OCI-LY7 (cell line): Measurements from ENCODE around the gene USP38.

Experiments
- EZH2phosphoT487 ChIP-seq: fragments of 200-600 bp; sonication (generic); IDR thresholded peaks from 2 replicates; pipeline ENCODE4 v1.6.1; 2018; ENCODE audit warnings: low read depth, borderline replicate concordance, mild to moderate bottlenecking, mixed run types, antibody characterized with exemption, low read length, moderate library complexity, mixed read lengths
- TF ChIP-seq, protein P1 (sequence below): fragments of 200-600 bp; sonication (generic); conservative IDR thresholded peaks from 2 replicates; pipeline ENCODE4 v1.5.1; 2014; ENCODE audit warnings: mild to moderate bottlenecking, antibody characterized with exemption, low read length, moderate library complexity, mixed read lengths

DNA sequence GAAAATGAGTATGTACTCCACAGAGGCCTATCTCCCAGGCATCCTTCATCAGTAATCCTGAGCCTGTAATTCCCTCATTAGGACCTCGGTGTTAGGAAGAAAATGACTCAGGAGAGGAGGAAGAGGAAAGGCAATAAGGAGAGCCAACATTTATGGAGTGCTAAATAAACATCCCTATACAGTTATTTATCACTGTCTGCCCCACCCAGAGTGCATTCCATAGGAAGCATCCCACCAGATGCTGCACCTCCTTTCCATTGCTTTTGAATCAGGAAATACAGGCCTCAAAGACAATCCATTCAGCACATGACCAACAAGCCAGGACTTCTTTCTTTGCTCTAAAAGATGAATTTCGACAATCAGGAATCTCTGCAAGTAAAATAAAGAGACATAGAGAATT is 47.6 kb downstream of the USP38 start:
- TF ChIP-seq, protein P1, sequence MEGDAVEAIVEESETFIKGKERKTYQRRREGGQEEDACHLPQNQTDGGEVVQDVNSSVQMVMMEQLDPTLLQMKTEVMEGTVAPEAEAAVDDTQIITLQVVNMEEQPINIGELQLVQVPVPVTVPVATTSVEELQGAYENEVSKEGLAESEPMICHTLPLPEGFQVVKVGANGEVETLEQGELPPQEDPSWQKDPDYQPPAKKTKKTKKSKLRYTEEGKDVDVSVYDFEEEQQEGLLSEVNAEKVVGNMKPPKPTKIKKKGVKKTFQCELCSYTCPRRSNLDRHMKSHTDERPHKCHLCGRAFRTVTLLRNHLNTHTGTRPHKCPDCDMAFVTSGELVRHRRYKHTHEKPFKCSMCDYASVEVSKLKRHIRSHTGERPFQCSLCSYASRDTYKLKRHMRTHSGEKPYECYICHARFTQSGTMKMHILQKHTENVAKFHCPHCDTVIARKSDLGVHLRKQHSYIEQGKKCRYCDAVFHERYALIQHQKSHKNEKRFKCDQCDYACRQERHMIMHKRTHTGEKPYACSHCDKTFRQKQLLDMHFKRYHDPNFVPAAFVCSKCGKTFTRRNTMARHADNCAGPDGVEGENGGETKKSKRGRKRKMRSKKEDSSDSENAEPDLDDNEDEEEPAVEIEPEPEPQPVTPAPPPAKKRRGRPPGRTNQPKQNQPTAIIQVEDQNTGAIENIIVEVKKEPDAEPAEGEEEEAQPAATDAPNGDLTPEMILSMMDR: no peak
- TF ChIP-seq EZH2phosphoT487: no peak
